HK-2 (cell line): ENCODE results near the gene DTNB.
"Not testable (repeated sequence)": the region's sequence is repeated elsewhere in the genome, so short reads cannot be mapped to it uniquely, and the experiment has no call there.

Experiments used
- DNase-seq: peaks from one replicate; pipeline ENCODE4 v3.0.0-alpha.2; 2018; ENCODE audit not compliant: unreplicated experiment

The DTNB gene

DNA sequence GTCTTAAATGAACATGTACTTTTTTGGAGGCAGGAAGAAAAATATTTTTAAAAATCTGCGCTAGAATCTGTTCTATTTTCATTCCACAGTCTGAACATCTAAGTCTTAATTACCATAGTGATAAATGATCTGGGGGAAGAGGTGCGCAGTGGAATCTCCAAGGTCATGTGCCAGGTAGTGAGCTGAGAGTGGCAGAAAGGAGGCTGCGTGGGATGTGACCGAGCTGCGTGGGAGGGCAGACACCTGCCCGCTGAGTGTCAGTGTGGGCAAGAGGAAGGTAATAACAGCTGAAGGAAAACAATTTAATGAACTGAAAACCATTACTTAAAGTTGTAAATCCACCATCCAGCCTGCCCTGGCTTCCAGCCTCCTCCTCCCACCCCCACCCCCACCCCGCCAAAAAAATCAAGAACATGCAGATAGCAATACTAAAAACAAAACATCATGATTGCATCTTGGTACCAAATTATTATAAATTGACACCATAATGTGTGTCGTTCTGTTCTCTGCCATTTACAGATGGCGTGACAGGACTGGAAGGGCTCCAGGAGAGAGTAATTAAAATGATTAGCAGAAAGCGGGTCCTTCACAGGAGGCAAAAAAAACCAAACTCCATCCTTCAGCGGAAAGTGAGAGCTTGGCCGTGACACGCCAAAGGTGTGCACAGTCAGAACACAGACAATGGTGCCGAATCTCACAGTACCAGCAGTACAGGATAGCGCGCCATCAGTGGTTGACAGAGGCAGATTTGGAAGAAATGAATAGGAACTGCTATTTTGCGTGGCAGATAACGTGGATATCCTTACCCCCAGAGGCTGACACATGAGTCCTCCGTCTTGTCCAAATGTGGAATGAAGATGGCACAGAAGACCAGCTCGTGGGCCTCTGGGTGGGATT lies 11.4 kb upstream of the DTNB start:
- no peak for DNase-seq

DNA sequence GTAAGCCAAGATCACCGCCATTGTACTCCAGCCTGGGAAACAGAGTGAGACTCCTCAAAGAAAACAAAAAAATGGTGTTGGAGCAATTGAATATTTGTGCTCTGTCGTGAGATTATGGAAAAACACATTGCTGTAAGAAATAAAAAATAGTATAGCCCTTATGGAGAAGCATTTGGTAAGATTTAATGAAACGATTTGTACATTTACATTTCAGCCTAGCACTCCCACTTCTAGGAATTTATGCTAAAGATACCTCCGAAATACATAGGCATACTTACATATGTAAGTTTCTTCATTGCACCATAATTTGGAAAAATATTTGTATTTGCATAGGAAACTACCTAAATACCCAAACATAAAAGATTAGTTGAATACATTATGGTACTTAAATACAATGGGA lies 8.7 kb upstream of the DTNB start:
- DNase-seq, result no peak

DNA sequence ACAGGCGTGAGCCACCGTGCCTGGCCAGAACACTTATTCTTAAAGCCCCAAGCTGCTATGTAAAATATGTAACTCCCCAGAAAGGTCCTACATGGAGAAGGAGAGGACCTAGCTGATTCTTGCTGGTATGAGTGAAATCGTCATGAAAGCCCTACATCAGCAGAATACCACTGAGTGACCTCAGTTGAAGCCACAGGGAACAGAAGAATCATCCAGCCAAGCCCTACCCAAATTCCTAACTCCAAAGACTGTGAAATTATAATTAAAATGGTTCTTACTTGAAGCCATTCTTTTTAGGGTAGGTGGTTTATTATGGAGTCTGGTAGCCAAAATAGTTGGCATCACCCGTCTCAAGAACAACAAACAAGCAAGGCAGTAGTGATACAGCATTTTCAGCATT lies 4.5 kb upstream of the DTNB start:
- DNase-seq, result no peak

GRCh38 chr2:25674077-25674362 lies 643 bp upstream of the DTNB start:
- DNase-seq, result no peak

DNA sequence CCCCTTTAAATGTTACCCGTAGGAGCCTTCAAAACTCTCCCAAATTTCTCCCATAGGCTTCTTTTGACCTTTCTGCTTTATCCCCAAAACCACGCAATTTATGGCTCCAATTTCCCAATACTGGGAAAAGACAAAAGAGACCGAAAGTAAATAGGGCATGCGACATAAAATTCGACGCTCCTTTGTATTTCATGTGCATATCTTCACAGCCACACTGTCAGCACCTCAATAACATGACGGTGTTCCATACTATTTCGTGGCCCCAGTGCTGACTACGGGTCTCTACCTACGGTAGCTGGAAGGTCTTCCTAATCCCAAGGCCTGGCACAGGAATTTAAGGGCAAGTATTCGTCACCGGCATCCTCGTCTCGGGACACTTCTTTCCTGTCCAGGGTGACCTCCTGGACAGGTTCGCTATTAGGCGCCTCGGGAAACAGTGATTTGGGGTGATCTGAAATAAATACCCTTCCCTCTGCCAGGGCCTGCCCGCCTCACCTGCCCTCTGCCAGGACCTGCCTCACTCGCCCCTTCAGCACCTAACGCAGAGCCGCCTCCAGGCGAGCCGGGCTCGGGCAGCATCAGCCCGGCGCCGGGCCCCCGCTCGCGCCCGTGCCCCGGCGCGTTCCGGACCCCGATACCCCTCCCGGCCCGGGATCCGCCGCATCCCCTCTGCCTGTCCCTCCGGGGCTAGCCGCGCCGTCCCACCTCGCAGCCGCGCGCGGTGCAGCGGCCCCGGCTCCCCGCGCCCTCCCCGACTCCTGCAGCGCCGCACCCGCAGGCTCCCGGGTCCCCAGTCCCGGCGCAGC lies 680 bp downstream of the DTNB start:
- peak; percentile 64 for DNase-seq

- no peak for DNase-seq
Observed at GRCh38 chr2:25671622-25672021, 1.8 kb downstream of the DTNB start.

DNA sequence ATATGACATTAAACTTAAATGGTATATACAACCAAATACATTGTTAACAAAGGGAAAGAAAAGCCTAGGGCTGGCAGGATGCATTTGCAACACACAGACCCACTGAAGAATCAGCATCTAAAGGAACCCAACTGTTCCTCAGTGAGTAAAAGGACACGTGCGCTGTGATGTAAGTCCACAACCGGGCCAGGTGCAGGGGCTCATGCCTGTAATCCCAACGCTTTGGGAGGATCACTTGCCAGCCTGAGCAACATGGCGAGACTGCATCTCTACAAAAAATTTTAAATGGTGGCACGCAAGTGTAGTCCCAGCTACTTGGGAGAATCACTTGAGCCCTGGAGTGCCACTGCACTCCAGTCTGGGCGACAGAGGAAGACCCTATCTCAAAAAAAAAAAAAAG lies 3.9 kb downstream of the DTNB start:
- DNase-seq, result no peak

- DNase-seq, result no peak
Observed at GRCh38 chr2:25666218-25666617, 7.2 kb downstream of the DTNB start.

DNA sequence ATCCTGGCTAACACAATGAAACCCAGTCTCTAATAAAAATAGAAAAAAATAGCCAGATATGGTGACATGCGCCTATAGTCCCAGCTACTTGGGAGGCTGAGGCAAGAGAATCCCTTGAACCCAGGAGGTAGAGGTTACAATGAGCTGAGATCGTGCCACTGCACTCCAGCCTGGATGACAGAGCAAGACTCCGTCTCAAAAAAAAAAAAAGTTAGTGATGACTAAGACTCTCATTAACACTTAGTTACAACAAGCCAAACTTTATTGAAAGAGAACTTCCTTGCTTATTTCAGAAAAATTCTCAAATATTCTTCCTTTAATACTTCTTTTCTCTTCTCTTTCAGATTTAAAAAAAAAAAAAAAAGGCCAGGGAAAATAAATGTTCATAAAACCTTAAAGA lies 7.9 kb downstream of the DTNB start:
- DNase-seq, result not testable (repeated sequence)

DNA sequence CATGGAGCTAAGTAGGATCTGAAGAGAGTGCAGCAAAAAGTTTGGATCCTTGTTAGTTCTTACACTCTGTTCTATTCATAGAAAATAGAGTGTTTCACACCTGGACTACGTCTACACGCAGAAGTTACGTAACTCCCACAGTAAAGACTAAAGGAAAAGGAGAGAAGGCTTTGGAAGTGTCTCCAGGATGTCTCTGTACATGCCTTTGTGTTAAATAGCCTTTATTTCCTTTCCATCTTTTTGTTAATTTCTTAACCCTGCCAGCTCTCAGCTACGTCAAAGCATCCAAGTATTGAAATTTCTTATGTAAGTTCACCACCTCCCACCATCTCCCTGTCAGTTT lies 8.4 kb downstream of the DTNB start:
- DNase-seq, result no peak

- peak; percentile 3 for DNase-seq
Observed at GRCh38 chr2:25664183-25664964, 9.0 kb downstream of the DTNB start.

DNA sequence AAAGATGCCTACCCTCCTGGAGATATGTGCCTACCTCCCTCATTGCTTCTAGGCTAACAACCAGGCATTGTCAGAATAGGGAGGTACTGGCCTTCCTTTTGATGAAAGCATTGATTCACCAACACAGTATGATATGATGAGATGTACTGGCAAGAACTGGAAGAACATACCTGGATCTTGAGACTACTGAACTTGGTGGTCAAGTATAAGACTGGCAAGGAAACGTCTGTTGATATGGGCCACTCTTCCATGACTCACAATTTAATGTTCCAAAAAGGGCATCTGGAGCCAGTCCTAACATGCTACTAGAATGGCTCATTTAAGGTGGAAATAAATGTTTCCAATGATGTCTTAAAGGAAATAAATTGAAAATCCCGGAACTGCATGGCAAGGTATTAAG lies 18.1 kb downstream of the DTNB start:
- DNase-seq, result no peak

GRCh38 chr2:25654801-25655200 lies 18.6 kb downstream of the DTNB start:
- DNase-seq, result no peak

DNA sequence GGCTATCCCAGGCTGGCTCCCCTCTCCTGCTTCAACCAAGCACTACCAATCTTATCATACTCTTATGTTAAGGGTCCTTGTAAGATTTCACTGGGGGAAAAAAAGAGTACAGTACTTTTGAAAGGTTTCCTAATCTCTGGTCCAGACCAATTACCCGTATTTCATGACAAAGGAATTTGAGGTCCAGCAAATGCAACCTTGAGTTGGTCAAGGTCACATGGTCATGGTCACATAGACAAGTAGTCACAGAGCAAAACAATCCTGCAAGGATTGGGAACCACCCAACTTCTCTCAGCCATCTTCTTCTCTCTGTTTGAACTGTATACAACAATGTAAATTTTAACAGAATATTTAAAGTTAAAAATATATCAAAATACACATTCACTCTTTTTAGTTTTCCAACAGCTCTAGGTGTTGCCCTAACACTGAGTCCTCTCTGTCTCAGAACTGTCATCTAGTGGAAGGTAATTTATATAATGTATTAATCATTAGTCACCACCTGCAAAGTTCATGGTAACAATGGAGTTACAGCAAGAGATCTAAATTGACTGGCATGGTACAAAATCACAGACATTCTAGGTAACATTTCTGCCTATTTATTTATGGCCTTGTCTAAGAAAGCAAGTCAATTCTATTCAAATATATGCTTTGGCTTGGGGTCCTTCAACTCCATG lies 21.5 kb downstream of the DTNB start:
- no peak for DNase-seq

- no peak for DNase-seq
Observed at GRCh38 chr2:25651066-25651465, 22.3 kb downstream of the DTNB start.

DNA sequence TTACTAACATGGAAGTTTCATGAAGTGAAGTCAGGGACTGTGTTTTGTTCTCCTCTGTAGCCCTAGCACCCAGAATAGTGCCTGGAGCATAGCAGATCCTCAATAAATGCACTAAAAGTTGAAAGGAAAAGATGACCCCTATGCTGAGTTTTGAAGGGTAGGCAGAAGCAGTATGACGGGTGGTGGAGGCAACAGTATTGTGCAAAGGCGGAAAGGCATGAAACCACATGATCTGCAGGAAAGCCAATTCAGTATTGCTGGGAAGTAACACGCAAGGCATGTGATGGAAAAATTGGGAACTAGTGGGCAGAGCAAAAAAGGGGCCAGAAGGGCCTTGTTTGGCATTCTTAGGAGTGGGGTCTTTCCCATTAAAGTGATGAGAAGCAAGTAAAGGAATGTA lies 23.1 kb downstream of the DTNB start:
- DNase-seq, result no peak

GRCh38 chr2:25649786-25650185 lies 23.6 kb downstream of the DTNB start:
- DNase-seq, result no peak

DNA sequence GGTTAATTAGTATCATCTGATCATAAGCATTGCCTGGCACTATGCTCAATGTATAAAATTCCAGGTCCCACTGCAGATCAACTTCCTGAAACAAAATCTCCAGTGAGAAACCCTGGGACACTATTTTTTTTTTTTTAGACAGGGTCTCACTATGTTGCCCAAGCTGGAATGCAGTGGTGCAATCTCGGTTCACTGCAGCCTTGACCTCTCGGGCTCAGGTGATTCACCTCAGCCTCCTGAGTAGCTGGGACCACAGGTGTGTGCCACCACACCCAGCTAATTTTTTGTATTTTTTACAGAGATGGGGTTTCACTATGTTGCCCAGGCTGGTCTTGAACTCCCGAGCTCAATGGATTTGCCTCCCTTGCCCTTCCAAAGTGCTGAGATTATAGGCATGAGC lies 31.1 kb downstream of the DTNB start:
- no peak for DNase-seq

- no peak for DNase-seq
Observed at GRCh38 chr2:25639696-25640095, 33.7 kb downstream of the DTNB start.

DNA sequence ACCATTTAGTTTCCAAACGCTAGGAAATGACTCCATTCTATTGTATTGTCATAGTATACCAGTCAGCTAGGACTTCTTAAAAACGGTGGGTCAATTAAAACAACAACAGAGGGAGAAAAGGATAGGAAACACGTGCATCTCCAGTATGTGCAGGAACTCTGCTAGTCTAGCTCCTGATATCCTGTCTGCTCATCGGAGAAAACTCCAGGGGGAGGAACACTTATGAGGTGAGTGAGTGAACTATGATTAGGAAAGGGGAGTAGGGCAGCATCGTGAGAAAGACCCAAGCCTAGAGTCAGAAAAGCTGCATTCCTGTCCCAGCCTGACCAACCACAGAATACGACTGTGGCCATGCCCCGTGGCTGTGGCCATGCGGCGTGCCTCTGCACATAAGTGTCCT lies 34.2 kb downstream of the DTNB start:
- DNase-seq, result no peak

DNA sequence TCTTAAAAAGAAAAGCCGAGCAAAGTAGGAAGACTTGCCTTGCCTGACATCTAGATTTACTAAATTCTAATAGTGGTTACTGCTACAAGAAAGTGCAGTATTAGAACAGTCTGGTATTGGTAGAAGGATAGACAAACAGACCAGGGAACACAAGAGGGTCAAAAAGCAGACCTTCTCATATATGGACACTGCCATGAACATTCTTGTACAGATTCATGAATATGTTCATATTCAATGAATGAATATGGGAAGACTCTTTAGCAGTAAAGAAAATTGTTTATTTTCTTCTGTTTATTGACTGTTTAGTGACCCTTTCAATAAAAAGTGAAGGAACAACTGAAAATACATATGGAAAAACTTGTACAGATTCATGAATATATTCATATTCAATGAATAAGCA lies 37.6 kb downstream of the DTNB start:
- DNase-seq, result no peak

DNA sequence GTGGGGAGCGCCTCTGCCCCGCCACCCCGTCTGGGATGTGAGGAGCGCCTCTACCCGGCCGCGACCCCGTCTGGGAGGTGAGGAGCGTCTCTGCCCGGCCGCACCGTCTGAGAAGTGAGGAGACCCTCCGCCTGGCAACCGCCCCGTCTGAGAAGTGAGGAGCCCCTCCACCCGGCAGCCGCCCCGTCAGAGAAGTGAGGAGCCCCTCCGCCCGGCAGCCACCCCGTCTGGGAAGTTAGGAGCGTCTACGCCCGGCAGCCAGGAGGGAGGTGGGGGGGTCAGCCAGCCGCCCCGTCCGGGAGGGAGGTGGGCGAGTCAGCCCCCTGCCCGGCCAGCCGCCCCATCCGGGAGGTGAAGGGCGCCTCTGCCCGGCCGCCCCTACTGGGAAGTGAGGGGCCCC lies 39.6 kb downstream of the DTNB start:
- DNase-seq, result not testable (repeated sequence)
